ENCODE results near the gene KCNMA1. TPM values are rescaled to one million over a fixed set of nuclear protein-coding genes. Genes with fewer than 3 reads are reported as not detected.

The KCNMA1 gene
- total and polyA plus RNA-seq, 10 of the 15 experiments (the other 5 are each of a cell fraction or from before 2014, with no cell fraction given): 8.5 to 77.0 (median 21.3) TPM

DNA sequence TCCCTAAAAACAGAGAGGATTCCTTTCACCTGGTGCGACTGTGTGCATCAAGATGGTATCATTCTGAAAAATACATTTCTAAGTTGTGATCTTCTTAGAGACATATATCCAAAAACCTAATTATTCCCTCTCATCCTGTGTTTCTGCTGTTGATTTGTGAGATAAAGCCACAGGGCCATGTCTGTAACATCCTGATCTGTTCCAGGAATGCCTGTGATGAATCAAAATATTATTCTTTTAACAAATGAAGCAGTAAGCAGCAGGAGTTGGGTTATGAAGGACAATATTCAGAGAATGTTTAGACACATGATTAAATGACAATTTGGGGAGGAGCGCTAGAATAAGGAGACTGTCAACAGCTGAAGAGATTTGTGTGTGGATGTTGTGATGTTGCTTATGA lies 731.4 kb downstream of the KCNMA1 start:
- Histone ChIP-seq H3K36me3 (ENCODE audit: control insufficient read depth in 2 of 2, insufficient read depth in 2 of 2, low read length in 1 of 2) (no peaks in the 10 kb centered on the region; a peak in 1 of 4 replicates), H3K4me2 (ENCODE audit: control insufficient read depth, insufficient read depth) (no peak overlapping the region), H2AFZ (ENCODE audit: control insufficient read depth, low read depth, low read length) (no peak overlapping the region), H3K27me3 (replicated peaks in 1 of 2; ENCODE audit: control insufficient read depth in 2 of 2, insufficient read depth in 2 of 2, low read length in 1 of 2) (no peaks in the 10 kb centered on the region), H3K9me3 (replicated peaks; ENCODE audit: control insufficient read depth, insufficient read depth, low read length) (no peaks in the 10 kb centered on the region; the same call in 2 of the 3 replicates), H3K79me2 (ENCODE audit: control insufficient read depth, insufficient read depth, low read length) (no peaks in the 10 kb centered on the region), H3K4me1 (ENCODE audit: control insufficient read depth, insufficient read depth, low read length) (no peaks in the 10 kb centered on the region), H3K4me3 (no peak overlapping the region), H3K9ac (ENCODE audit: control insufficient read depth, insufficient read depth, low read length) (no peak overlapping the region), H4K20me1 (ENCODE audit: control insufficient read depth, insufficient read depth) (no peaks in the 10 kb centered on the region), H3K27ac (ENCODE audit: control insufficient read depth, insufficient read depth) (no peak overlapping the region)
- in situ Hi-C loops (cut with MboI): no loop called here
- WGBS (ENCODE audit: insufficient coverage, insufficient replicate concordance, low lambda C conversion rate, missing lambda C conversion rate): 73% methylated on average over 2 of the region's 2 CpGs
- no peak for DNase-seq (ENCODE audit: low read depth, low spot score)
- RAD21 ChIA-PET (ENCODE audit: unreplicated experiment): no interaction called here
- no peak for ATAC-seq
- POLR2A ChIA-PET: no interaction called here
- TF ChIP-seq, protein P1, sequence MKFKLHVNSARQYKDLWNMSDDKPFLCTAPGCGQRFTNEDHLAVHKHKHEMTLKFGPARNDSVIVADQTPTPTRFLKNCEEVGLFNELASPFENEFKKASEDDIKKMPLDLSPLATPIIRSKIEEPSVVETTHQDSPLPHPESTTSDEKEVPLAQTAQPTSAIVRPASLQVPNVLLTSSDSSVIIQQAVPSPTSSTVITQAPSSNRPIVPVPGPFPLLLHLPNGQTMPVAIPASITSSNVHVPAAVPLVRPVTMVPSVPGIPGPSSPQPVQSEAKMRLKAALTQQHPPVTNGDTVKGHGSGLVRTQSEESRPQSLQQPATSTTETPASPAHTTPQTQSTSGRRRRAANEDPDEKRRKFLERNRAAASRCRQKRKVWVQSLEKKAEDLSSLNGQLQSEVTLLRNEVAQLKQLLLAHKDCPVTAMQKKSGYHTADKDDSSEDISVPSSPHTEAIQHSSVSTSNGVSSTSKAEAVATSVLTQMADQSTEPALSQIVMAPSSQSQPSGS (IDR thresholded peaks at IDR 0.05; ENCODE audit: low read length): no peak
- no peak for TF ChIP-seq POLR2AphosphoS2 (IDR thresholded peaks at IDR 0.05; ENCODE audit: low read depth, low read length)
- TF ChIP-seq, protein P2, sequence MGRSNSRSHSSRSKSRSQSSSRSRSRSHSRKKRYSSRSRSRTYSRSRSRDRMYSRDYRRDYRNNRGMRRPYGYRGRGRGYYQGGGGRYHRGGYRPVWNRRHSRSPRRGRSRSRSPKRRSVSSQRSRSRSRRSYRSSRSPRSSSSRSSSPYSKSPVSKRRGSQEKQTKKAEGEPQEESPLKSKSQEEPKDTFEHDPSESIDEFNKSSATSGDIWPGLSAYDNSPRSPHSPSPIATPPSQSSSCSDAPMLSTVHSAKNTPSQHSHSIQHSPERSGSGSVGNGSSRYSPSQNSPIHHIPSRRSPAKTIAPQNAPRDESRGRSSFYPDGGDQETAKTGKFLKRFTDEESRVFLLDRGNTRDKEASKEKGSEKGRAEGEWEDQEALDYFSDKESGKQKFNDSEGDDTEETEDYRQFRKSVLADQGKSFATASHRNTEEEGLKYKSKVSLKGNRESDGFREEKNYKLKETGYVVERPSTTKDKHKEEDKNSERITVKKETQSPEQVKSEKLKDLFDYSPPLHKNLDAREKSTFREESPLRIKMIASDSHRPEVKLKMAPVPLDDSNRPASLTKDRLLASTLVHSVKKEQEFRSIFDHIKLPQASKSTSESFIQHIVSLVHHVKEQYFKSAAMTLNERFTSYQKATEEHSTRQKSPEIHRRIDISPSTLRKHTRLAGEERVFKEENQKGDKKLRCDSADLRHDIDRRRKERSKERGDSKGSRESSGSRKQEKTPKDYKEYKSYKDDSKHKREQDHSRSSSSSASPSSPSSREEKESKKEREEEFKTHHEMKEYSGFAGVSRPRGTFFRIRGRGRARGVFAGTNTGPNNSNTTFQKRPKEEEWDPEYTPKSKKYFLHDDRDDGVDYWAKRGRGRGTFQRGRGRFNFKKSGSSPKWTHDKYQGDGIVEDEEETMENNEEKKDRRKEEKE (IDR thresholded peaks at IDR 0.05): no peak
- no peak for TF ChIP-seq HDAC6 (IDR thresholded peaks at IDR 0.05; ENCODE audit: unreplicated experiment)
- no peak for TF ChIP-seq EGR1 (IDR thresholded peaks at IDR 0.05; ENCODE audit: borderline replicate concordance in 1 of 2, low read depth in 2 of 2, low read length in 2 of 2)
- no peak for TF ChIP-seq SUPT20H (IDR thresholded peaks at IDR 0.05; ENCODE audit: borderline replicate concordance, control insufficient read depth, low read depth, low read length)
- TF ChIP-seq RUNX3 (IDR thresholded peaks at IDR 0.05; ENCODE audit: low read length): no peak
- no peak for TF ChIP-seq ZZZ3 (IDR thresholded peaks at IDR 0.05; ENCODE audit: control insufficient read depth, insufficient read length, low read depth)
- no peak for TF ChIP-seq HCFC1 (IDR thresholded peaks at IDR 0.05; ENCODE audit: low read length)
- TF ChIP-seq, protein P3, sequence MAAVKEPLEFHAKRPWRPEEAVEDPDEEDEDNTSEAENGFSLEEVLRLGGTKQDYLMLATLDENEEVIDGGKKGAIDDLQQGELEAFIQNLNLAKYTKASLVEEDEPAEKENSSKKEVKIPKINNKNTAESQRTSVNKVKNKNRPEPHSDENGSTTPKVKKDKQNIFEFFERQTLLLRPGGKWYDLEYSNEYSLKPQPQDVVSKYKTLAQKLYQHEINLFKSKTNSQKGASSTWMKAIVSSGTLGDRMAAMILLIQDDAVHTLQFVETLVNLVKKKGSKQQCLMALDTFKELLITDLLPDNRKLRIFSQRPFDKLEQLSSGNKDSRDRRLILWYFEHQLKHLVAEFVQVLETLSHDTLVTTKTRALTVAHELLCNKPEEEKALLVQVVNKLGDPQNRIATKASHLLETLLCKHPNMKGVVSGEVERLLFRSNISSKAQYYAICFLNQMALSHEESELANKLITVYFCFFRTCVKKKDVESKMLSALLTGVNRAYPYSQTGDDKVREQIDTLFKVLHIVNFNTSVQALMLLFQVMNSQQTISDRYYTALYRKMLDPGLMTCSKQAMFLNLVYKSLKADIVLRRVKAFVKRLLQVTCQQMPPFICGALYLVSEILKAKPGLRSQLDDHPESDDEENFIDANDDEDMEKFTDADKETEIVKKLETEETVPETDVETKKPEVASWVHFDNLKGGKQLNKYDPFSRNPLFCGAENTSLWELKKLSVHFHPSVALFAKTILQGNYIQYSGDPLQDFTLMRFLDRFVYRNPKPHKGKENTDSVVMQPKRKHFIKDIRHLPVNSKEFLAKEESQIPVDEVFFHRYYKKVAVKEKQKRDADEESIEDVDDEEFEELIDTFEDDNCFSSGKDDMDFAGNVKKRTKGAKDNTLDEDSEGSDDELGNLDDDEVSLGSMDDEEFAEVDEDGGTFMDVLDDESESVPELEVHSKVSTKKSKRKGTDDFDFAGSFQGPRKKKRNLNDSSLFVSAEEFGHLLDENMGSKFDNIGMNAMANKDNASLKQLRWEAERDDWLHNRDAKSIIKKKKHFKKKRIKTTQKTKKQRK (IDR thresholded peaks at IDR 0.05; ENCODE audit: low read depth, low read length): no peak
- BruUV-seq (replicated peaks): no TSS peak
- FAIRE-seq: no peak
- intact Hi-C loops (cut with micrococcal nuclease; ENCODE audit: unreplicated experiment): no loop called here
- SMC1A ChIA-PET (ENCODE audit: uncharacterized antibody, unreplicated experiment): no interaction called here
- CTCF ChIA-PET: no interaction called here
